ENCODE measurements around the gene CRMP1.
"Not testable (repeated sequence)": the region's sequence is repeated elsewhere in the genome, so short reads cannot be mapped to it uniquely, and the experiment has no call there.

Gene CRMP1

GRCh38 chr4:5852523-5853202 is 40.2 kb downstream of the CRMP1 start:
- DNase-seq, result no peak

DNA sequence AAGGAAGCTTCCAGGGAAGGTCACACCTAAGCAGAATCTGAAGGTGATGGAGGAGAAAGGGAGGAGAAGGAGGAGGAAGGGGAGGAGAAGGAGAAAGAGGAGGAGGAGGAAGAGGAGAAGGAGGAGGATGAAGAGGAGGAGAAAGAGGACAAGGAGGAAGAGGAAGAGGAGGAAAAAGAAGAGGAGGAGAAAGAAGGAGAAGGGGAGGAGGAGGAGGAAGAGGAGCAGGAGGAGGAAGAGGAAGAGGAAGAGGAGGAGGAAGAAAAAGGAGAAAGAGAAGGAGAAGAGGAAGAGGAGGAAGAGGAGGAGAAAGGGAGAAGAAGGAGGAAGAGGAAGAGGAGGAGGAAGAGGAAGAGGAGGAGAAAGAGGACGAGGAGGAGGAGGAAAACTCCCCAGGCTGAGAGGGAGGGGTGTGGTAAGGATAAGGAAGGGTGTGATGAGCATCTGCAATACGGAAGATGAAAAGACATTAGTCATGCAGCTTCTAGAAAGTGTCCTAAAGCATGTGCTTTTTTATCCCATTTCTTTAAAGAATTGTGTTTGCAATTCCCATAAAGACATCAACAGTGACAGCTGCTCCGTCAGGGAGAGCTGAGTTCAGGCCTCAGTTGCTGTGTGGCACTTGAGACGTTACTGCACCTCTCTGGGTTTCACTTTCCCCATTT is 41.1 kb downstream of the CRMP1 start:
- DNase-seq, result no peak

DNA sequence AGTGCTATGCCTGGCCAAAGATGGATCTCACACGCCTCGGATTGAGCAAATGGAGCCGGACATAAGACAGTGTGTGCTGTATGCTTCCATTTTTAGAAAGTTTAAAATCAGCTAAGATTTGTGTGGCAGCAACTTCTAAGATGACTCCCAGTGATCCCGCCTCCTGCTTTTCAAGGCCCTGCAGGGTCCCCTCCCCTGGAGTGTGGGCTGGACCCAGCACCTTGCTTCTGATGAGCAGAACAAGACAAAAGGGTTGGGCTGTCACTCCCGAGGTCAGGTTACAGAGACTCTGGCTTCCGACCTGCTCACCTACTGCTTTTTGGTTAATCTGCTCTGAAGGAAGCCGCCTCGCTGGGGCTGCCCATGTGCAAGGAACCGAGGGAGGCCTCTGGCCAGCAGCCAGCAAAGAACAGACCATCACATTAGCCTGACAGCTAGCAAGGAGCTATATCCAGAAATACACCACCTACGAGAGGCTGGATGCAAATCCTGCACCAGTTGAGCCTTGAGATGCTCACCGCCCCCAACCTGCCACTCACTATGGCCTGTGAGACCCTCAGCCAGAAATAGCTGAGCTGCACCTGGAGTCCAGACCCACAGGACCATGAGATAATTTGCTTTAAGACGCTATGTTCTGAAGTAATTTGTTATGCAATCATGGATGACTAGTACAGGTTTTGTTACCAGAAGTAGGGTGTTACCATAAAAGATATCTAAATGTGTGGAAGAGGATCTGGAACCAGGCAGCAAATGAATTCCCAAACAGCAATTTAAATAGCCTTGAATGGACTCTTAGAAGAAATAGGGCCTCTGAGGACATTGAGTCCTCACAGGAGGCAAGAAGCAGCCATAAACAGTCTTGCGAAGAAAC is 47.6 kb downstream of the CRMP1 start:
- DNase-seq, result no peak

- no peak for DNase-seq
Observed at GRCh38 chr4:5843573-5844530, 49.0 kb downstream of the CRMP1 start.

- no peak for DNase-seq
Observed at GRCh38 chr4:5842456-5842855, 50.4 kb downstream of the CRMP1 start.

DNA sequence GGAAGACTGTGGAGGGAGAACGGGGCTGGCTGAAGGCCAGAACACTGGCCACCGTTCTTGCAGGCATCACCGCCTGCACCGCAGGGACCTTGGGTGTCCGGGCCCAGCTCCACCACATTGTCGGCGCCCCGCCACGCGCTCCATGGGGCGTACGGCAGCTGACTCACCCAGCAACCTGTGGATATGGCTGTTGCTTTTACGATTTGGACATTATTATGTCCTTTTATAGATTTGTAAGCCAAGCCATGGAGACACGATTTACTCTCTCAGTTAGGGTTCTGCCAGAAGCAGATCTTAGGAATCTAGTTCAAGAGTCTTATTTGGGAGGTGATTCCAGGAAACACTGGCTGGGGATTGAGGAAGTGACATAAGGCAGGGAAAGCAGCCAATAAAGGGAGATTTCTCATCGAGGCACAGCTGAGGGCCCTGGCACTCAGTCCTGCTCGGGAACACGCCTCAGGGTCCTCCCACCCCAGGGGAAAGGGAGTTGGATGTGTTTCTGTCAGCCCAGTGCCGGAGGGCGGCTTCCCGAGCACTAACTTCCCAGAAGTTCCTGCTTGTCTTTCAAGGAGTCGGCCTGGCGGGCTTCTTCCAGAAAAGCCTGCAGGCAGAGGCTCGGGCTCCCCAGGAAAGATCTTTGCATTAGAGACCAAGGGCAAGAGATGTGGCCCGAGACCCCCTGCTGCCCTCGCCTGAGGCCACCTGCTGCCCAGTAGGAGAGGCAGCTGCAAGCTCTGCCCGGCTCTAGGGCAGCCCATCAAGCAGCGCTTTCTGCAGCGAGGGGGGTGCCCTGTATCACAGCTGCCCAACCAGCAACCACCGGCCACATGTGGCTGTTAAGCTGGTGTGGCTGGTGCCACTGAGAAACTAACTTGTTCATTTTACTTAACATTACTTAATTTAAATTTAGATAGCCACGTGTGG is 52.9 kb downstream of the CRMP1 start:
- DNase-seq, result no peak

GRCh38 chr4:5839332-5839731 is 53.6 kb downstream of the CRMP1 start:
- DNase-seq, result no peak

DNA sequence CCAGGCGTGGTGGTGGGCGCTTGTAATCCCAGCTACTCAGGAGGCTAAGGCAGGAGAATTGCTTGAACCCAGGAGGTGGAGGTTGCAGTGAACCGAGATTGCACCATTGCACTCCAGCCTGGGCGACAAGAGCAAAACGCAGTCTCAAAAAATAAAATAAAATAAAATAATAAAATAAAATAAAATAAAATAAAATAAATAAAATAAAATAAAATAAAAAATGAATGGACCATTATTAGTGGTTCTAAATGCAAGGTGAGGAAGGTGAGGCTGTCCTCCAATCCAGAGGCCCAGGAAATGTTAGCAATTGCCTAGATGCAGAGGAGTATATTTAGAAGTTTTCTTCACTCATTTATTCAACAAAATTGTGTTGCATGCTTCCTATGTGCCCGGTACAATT is 55.4 kb downstream of the CRMP1 start:
- DNase-seq, result not testable (repeated sequence)

- no peak for DNase-seq
Observed at GRCh38 chr4:5836943-5837342, 55.9 kb downstream of the CRMP1 start.

- DNase-seq, result no peak
Observed at GRCh38 chr4:5828005-5828391, 64.9 kb downstream of the CRMP1 start.

GRCh38 chr4:5827108-5828004 is 65.5 kb downstream of the CRMP1 start:
- DNase-seq, result no peak

- no peak for DNase-seq
Observed at GRCh38 chr4:5826437-5827107, 66.3 kb downstream of the CRMP1 start.

GRCh38 chr4:5825321-5826041 is 67.4 kb downstream of the CRMP1 start:
- DNase-seq, result no peak

DNA sequence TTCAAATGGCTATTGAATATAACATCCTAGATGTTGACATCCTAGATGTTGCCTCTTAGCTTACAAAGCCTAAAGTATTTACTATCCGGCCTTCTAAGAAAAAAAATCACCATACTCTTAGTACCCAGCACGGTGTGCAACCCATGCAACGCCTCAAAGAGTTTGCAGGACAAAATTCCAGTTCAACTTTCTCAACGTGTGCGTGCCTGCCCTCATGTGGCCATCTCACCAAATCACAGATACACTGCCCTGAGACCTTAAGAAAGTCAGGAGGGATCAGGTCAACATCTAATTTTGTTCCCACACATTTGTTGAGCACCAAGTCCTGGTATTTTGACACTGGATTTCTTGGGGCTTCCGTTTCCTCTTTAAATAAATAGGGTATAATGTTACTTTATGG is 68.3 kb downstream of the CRMP1 start:
- DNase-seq, result peak; percentile 41

DNA sequence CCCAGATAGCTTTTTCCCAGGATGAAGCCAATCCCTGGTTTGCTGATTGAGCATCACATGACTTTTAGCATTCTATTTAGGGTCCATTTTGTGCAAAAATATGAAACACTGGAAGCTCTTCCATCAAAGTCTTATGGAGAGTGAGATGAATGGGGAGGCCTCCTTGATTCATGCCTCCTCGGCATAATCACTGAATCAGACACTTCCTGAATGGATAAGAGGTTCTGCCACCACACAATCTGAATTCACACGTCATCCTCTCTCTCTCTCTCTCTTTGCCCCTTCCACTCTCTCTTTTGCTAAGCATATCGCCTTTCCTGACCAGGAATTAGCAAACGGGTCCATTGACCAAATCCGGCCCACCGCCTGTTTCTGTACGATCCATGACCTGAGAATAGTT is 68.7 kb downstream of the CRMP1 start:
- no peak for DNase-seq

- DNase-seq, result no peak
Observed at GRCh38 chr4:5823542-5824211, 69.2 kb downstream of the CRMP1 start.

GRCh38 chr4:5822619-5823018 is 70.3 kb downstream of the CRMP1 start:
- no peak for DNase-seq

DNA sequence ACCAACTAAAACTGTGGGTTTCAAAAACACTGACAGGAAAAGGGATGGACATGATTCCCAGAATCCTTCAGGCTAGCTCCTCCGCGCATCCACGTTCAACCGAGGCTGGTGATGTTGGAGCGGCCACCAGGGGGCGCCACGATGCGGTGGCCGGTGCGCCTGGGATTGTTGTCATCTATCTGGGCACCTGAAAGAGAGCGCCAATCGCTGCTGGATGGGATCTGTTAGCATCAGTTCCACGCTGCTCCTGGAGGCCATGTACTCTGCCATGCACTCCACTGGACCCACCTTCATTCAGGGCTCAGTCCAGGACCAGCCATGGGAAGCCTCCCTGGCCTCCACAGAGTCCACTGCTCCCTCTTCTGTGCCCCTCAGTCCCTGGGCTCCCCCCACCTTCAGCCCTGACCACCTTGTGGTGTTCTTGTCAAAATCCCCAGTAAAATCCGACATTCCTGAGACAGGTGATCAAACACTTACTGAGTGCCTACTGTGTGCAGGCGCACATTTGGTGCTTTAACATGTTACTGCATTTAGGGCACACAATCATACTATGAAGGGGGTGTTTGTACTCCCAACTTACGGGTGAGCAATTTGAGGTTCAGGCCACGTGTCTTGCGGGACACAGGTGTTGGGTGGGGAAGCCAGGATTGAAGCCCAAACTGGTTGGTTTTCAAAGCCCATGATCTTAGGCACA is 71.1 kb downstream of the CRMP1 start:
- DNase-seq, result peak; percentile 61

Data from 8988T (cell line).